BJ (cell line): Measurements from ENCODE around the gene AGBL4. TPM values are rescaled to one million over a fixed set of nuclear protein-coding genes. Genes with fewer than 3 reads are reported as not detected.

ENCODE experiments used
- CTCF ChIA-PET: fragments of 350-600 bp; formaldehyde crosslinking; extraction: SDS; loops from one replicate; lab custom pipeline; 2021; ENCODE audit warnings: antibody characterized with exemption, inconsistent platforms; lab: Yijun Ruan, JAX
- POLR2A ChIA-PET: fragments of 300-600 bp; sonication (Branson Sonifier 250); formaldehyde crosslinking; extraction: SDS; loops from one replicate; lab custom pipeline; 2021; ENCODE audit warnings: antibody characterized with exemption; lab: Charles Lee
- DNase-seq: peaks from one replicate; pipeline ENCODE4 v3.0.0-alpha.2; 2011; ENCODE audit warnings: low read depth
- H3K27me3 ChIP-seq: 2 replicates; pipeline ENCODE4 v1.6.0; 2011; ENCODE audit warnings: low read length; ENCODE audit not compliant: control insufficient read depth, insufficient read depth
- H3K36me3 ChIP-seq: 2 replicates; pipeline ENCODE4 v1.5.1; 2011; ENCODE audit warnings: low read length; ENCODE audit not compliant: control insufficient read depth, insufficient read depth
- H3K4me3 ChIP-seq: 2 replicates; pipeline ENCODE4 v1.5.1; 2011; ENCODE audit warnings: low read depth, mild to moderate bottlenecking, control low read depth, low read length
- CTCF ChIP-seq: IDR thresholded peaks from 2 replicates; pipeline ENCODE4 v1.5.1; 2011; ENCODE audit warnings: low read depth, mild to moderate bottlenecking, control low read depth, inconsistent platforms, low read length, moderate library complexity; ENCODE audit not compliant: insufficient read depth
- polyA plus RNA-seq: library from polyadenylated mRNA; depleted of rRNA; stranded (reverse); fragments of >200 nt; gene quantifications from 2 replicates; pipeline ENCODE4 v1.2.3, GENCODE V29; 2011; rRNA removed
- small RNA-seq: library from RNA; depleted of rRNA; stranded (forward); fragments of <200 nt; gene quantifications from one replicate; pipeline ENCODE3, GENCODE V24; 2012; ENCODE audit warnings: low replicate concordance, low read depth; ENCODE audit not compliant: insufficient read length

Gene AGBL4
- polyA plus RNA-seq, 1 experiment: not detected

GRCh38 chr1:48493970-48494769 lies 1529.6 kb downstream of the AGBL4 start:
- peak; percentile 82 for DNase-seq
- no peak for TF ChIP-seq CTCF
- Histone ChIP-seq H3K27me3 (no peaks in the 10 kb centered on the region), H3K36me3 (no peaks in the 10 kb centered on the region), H3K4me3 (no peak overlapping the region)
- ChIA-PET CTCF (interaction anchor here (1.0 to 1.5 kb wide), 3 partner anchors 12 to 24 kb away, joined by 3 to 5 read pairs (median 4); partner anchors contain the start of gene SPATA6), POLR2A (no interaction called here)

GRCh38 chr1:48493041-48493440 lies 1530.7 kb downstream of the AGBL4 start:
- TF ChIP-seq CTCF: no peak
- Histone ChIP-seq H3K27me3 (no peaks in the 10 kb centered on the region), H3K4me3 (no peak overlapping the region), H3K36me3 (no peaks in the 10 kb centered on the region)
- CTCF ChIA-PET: no interaction called here
- POLR2A ChIA-PET: no interaction called here
- DNase-seq: no peak

- no peak for TF ChIP-seq CTCF
- no peaks in the 10 kb centered on the region for H3K36me3 ChIP-seq
- H3K4me3 ChIP-seq: no peak overlapping the region
- H3K27me3 ChIP-seq: no peaks in the 10 kb centered on the region
- no peak for DNase-seq
- ChIA-PET POLR2A (no interaction called here), CTCF (no interaction called here)
Observed at GRCh38 chr1:48492392-48492791, 1531.4 kb downstream of the AGBL4 start.

- no peaks in the 10 kb centered on the region for H3K27me3 ChIP-seq
- no peak for DNase-seq
- ChIA-PET CTCF (interaction anchor here (2.6 kb wide), 1 partner anchor 17 kb away, joined by 11 read pairs; the partner anchor contains the start of gene SPATA6), POLR2A (no interaction called here)
- H3K4me3 ChIP-seq: no peak overlapping the region
- no peak for TF ChIP-seq CTCF
- H3K36me3 ChIP-seq: no peaks in the 10 kb centered on the region
Observed at GRCh38 chr1:48488721-48489120, 1535.0 kb downstream of the AGBL4 start.

Small RNA genes within 50 kb of the gene (small RNA-seq; reads per million reads assigned to genes)
- not detected for gene AL390023.1

Other genes with a start within 250 kb of the AGBL4 start
- gene ELAVL4, start 85.0 kb upstream of the AGBL4 start, polyA plus RNA-seq: not detected in 2 replicates